Measurements from ENCODE around the gene WWOX.

GRCh38 chr16:78416400-78416799, 316.9 kb downstream of the WWOX start:
- no peak for TF ChIP-seq ZNF274 (IDR thresholded peaks at IDR 0.05; ENCODE audit: low read depth, low read length)
- TF ChIP-seq YY1 (IDR thresholded peaks at IDR 0.05; ENCODE audit: insufficient read depth, insufficient read length): no peak
- no peak for TF ChIP-seq SUZ12 (IDR thresholded peaks at IDR 0.05; ENCODE audit: extremely low read depth, insufficient read depth, insufficient read length)

Data from NT2/D1 (cell line).